Right atrium auricular region (tissue), 2 donors: ENCODE measurements around the gene CCDC191. TPM values are rescaled to one million over a fixed set of nuclear protein-coding genes. Genes with fewer than 3 reads are reported as not detected.

Experiments used
- DNase-seq: peaks from one replicate; pipeline ENCODE4 v3.0.0-alpha.2; 2019; ENCODE audit warnings: low spot score
- H3K27ac ChIP-seq, 2 donors: fragments of 200-600 bp; sonication (generic); 1 replicate in 1 of 2; 2 replicates in 1 of 2; pipeline ENCODE4 v1.5.1; 2016 to 2019
- H3K27me3 ChIP-seq, 2 donors: fragments of 200-600 bp; sonication (generic); one replicate each; pipeline versions ENCODE4 v1.5.1 to v1.6.0; 2017 to 2019
- H3K36me3 ChIP-seq: fragments of 200-600 bp; sonication (generic); one replicate; pipeline ENCODE4 v1.5.1; 2016
- H3K4me1 ChIP-seq, 2 donors: fragments of 200-600 bp; sonication (generic); one replicate each; pipeline versions ENCODE4 v1.5.1 to v1.6.0; 2017 to 2019
- H3K4me3 ChIP-seq, 2 donors: fragments of 200-600 bp; sonication (generic); 1 replicate in 1 of 2; 2 replicates in 1 of 2; pipeline ENCODE4 v1.5.1; 2017 to 2019; ENCODE audit warnings: mild to moderate bottlenecking in 1 of 2, moderate library complexity in 1 of 2
- H3K9me3 ChIP-seq, 2 donors: fragments of 200-600 bp; sonication (generic); one replicate each; pipeline ENCODE4 v1.5.1; 2019
- total RNA-seq, 2 donors: library from RNA; depleted of rRNA; stranded (reverse); fragments of >200 nt; gene quantifications; one replicate each; pipeline ENCODE4 v1.1.0, GENCODE V29; 2016
- TF ChIP-seq, protein P1 (sequence below), 2 donors: fragments of 200-600 bp; sonication (generic); IDR thresholded peaks; one replicate each; pipeline ENCODE4 v1.5.1; 2019; ENCODE audit warnings: antibody characterized with exemption in 2 of 2

The CCDC191 gene
- total RNA-seq, 2 donors from 2014 or later = 0.75 to 1.3 TPM

DNA sequence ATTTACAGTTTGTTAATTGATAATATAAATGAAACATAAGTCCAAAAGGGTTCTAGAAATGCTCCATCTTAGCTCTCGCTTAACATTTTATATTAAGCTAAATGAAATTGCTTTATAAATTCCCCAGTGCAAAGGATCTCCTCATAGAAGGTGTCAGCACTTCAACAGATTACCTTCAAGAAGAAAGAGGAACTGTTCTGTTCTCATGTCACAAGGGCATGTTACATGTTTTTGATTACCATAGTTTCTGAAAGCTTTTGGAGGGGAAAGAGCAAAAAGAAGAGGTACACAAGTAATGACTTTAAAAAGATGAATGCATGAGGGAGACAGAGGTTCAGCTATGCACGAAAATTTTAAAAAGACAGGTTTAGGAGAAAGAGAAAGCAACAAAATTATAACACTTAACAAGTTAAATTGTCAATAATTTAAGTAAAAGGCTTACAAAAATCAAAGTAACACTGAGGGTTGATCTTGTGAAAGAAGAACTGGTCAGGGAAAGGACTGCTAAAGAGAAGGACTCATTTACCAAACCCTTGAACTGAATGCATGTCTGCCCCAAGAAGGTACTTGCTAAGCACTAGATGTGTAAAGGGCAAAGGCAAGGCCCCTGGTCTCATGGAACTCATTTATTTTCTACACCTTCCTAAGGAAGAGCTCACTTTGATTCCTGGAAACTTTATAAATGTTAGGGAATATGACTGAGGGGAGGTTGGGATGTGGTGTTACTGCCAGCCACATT, 45.1 kb downstream of the CCDC191 start:
- no peaks in the 10 kb centered on the region for H3K4me1 ChIP-seq
- no peak overlapping the region for H3K27ac ChIP-seq
- H3K9me3 ChIP-seq = no peaks in the 10 kb centered on the region
- no peak overlapping the region for H3K4me3 ChIP-seq
- no peaks in the 10 kb centered on the region for H3K27me3 ChIP-seq
- TF ChIP-seq, protein P1, sequence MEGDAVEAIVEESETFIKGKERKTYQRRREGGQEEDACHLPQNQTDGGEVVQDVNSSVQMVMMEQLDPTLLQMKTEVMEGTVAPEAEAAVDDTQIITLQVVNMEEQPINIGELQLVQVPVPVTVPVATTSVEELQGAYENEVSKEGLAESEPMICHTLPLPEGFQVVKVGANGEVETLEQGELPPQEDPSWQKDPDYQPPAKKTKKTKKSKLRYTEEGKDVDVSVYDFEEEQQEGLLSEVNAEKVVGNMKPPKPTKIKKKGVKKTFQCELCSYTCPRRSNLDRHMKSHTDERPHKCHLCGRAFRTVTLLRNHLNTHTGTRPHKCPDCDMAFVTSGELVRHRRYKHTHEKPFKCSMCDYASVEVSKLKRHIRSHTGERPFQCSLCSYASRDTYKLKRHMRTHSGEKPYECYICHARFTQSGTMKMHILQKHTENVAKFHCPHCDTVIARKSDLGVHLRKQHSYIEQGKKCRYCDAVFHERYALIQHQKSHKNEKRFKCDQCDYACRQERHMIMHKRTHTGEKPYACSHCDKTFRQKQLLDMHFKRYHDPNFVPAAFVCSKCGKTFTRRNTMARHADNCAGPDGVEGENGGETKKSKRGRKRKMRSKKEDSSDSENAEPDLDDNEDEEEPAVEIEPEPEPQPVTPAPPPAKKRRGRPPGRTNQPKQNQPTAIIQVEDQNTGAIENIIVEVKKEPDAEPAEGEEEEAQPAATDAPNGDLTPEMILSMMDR (IDR thresholded peaks at IDR 0.05) = no peak
- no peaks in the 10 kb centered on the region for H3K36me3 ChIP-seq
- DNase-seq = no peak

DNA sequence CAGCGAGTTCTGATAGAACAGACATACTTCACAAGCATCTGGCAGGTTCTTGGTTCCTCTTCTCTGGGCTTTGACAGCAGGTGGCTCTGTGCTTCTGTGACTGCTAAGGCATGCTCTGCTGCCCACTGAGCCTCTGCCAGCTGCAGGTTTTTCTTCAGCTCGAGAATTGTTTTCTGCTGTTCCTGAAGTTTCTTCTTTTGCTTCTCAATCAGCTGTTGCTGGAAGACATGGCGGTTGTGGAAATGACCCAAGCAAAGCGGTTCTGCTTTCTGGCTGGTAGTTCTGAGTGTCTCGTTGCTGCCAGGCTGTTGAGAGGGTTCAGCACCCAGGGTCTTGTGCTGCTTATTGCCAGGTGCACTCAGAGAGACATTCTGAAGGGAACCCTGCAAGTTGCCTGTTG, 50.8 kb downstream of the CCDC191 start:
- DNase-seq = no peak
- H3K36me3 ChIP-seq = peaks cover 10% of the 10 kb centered on the region
- TF ChIP-seq, protein P1 (IDR thresholded peaks at IDR 0.05) = no peak
- H3K9me3 ChIP-seq = no peaks in the 10 kb centered on the region
- H3K4me1 ChIP-seq = no peaks in the 10 kb centered on the region
- no peak overlapping the region for H3K4me3 ChIP-seq
- H3K27ac ChIP-seq = no peak overlapping the region
- H3K27me3 ChIP-seq = no peaks in the 10 kb centered on the region

DNA sequence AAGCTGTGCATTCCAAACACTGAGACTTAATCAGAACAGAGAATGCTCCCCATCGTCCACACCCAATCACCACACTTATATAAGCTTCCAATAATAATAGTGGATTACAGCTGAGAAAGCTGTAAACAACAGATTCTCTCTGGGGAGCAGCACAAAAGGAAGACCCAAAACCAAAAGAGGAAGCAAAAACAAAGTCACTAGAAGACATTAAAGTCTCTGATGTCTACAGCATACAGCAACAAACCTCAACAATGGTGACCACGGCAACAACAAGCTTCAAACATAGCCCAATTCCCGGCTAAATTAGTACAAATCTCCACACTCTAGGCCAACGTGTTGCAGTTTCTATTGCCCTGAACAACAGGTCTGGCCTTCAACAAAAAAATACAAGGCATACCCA, 70.8 kb downstream of the CCDC191 start:
- no peaks in the 10 kb centered on the region for H3K27me3 ChIP-seq
- H3K36me3 ChIP-seq = no peaks in the 10 kb centered on the region
- no peak overlapping the region for H3K4me3 ChIP-seq
- no peaks in the 10 kb centered on the region for H3K9me3 ChIP-seq
- TF ChIP-seq, protein P1 (IDR thresholded peaks at IDR 0.05) = no peak
- no peaks in the 10 kb centered on the region for H3K4me1 ChIP-seq
- no peak for DNase-seq
- no peak overlapping the region for H3K27ac ChIP-seq

DNA sequence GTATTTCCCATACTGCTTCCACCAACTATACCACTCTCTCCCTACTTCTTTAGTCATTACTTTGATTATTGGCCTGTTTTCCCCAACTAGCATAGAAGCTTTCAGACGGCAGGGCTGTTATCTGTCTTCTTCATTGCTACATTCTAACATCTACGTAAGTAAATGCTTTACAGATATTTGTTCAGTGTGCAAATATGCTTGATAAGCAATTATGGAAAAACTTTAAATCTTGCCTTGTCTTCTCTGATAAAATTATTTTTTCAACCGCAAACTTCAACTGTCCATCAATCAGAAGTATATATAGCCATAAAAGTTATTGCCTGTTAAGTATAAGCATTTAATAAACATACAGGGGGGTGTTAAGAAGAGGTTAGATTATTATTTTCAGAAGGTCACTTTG, 72.8 kb downstream of the CCDC191 start:
- TF ChIP-seq, protein P1 (IDR thresholded peaks at IDR 0.05) = no peak
- Histone ChIP-seq H3K4me1 (no peaks in the 10 kb centered on the region), H3K27me3 (no peaks in the 10 kb centered on the region), H3K4me3 (no peak overlapping the region), H3K27ac (no peak overlapping the region), H3K9me3 (no peaks in the 10 kb centered on the region), H3K36me3 (peaks cover 4% of the 10 kb centered on the region)
- DNase-seq = no peak

DNA sequence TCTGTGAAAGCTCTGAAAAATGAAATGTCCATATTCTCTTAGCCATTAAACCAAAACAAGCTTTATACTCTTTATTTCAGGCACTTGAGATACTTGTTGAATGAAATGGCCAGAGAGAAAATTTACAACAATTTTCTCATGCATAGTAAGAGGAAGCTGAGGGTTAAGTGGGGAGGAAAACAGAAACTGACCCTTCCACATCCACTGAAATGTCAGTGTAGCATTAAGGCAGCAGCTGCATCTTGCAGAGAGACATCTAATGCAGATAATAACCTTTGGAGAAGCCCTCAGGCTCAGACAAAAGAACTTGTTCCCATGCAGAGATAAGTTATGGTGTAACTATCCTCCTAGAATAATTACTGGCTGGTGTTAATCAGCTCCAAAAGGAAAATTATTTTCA, 74.5 kb downstream of the CCDC191 start:
- peaks cover 4% of the 10 kb centered on the region for H3K36me3 ChIP-seq
- no peaks in the 10 kb centered on the region for H3K4me1 ChIP-seq
- H3K27ac ChIP-seq = no peak overlapping the region
- TF ChIP-seq, protein P1 (IDR thresholded peaks at IDR 0.05) = no peak
- no peaks in the 10 kb centered on the region for H3K9me3 ChIP-seq
- H3K4me3 ChIP-seq = no peak overlapping the region
- DNase-seq = no peak
- no peaks in the 10 kb centered on the region for H3K27me3 ChIP-seq

DNA sequence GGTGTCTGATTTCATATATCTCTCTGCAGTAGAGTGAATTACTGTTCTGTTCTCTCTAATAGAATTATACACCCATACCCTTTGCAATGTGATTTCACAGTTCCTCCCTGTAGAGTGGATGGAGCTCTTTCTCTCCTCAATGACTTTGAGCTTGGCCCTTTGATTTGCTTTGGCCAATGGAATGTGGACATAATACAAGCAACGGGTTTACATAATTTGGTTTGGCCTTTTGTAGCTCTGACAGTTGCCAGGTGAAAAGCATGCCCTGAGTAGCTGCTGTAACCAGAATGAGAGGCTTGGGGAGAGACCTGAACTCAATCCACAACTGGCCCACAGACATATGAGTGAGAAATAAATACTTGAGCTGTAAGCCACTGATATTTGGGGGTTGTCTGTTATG, 76.4 kb downstream of the CCDC191 start:
- Histone ChIP-seq H3K4me3 (no peak overlapping the region), H3K9me3 (no peaks in the 10 kb centered on the region), H3K27me3 (no peaks in the 10 kb centered on the region), H3K27ac (no peak overlapping the region), H3K36me3 (peaks cover 4% of the 10 kb centered on the region), H3K4me1 (no peaks in the 10 kb centered on the region)
- TF ChIP-seq, protein P1 (IDR thresholded peaks at IDR 0.05) = no peak
- DNase-seq = no peak
